Transverse colon (tissue), 4 donors: ENCODE measurements around the gene OTULIN. TPM values are rescaled to one million over a fixed set of nuclear protein-coding genes. Genes with fewer than 3 reads are reported as not detected.

ENCODE experiments used
- DNase-seq: peaks from one replicate; pipeline ENCODE4 v3.0.0-alpha.2; 2019
- H3K27ac ChIP-seq, 4 donors: fragments of 200-600 bp; sonication (generic); 2 replicates each; pipeline ENCODE4 v1.5.1; 2016 to 2018; ENCODE audit warnings: inconsistent platforms in 4 of 4
- H3K27me3 ChIP-seq: fragments of 200-600 bp; sonication (generic); 2 replicates; pipeline ENCODE4 v1.5.1; 2017; ENCODE audit warnings: inconsistent platforms
- H3K36me3 ChIP-seq, 4 donors: fragments of 200-600 bp; sonication (generic); 2 replicates each; pipeline ENCODE4 v1.5.1; 2017 to 2019; ENCODE audit warnings: inconsistent platforms in 4 of 4
- H3K4me1 ChIP-seq, 4 donors: fragments of 200-600 bp; sonication (generic); 2 replicates each; pipeline ENCODE4 v1.5.1; 2017 to 2020; ENCODE audit warnings: inconsistent platforms in 4 of 4
- H3K4me3 ChIP-seq, 4 donors: fragments of 200-600 bp; sonication (generic); 1 replicate in 1 of 4; 2 replicates in 3 of 4; pipeline versions ENCODE4 v1.5.1 to v1.6.1; 2017 to 2019; ENCODE audit warnings: inconsistent platforms in 4 of 4
- H3K9me3 ChIP-seq, 2 donors: fragments of 200-600 bp; sonication (generic); 2 replicates each; pipeline ENCODE4 v1.5.1; 2017 to 2019; ENCODE audit warnings: inconsistent platforms in 2 of 2
- EP300 ChIP-seq: sonication (generic); formaldehyde crosslinking; IDR thresholded peaks from one replicate; pipeline ENCODE4 v1.6.1; 2017; ENCODE audit warnings: antibody characterized with exemption, low read depth
- POLR2A ChIP-seq: fragments of 450-650 bp; IDR thresholded peaks from one replicate; pipeline ENCODE4 v1.6.1; 2016; ENCODE audit warnings: antibody characterized with exemption, mild to moderate bottlenecking, moderate library complexity
- POLR2AphosphoS5 ChIP-seq, 3 donors: sonication (generic); formaldehyde crosslinking; IDR thresholded peaks; one replicate each; pipeline ENCODE4 v1.6.1; 2016; ENCODE audit warnings: antibody characterized with exemption in 3 of 3
- WGBS, 2 donors: methylation state at CpG; one replicate each; pipeline ENCODE4 v1.1.5; 2018; ENCODE audit warnings: low coverage in 1 of 2; 5-methylcytosine and 5-hydroxymethylcytosine counted together
- in situ Hi-C, 4 donors: fragments of 200-750 bp; cut with MboI; loops; one replicate each; pipeline versions ENCODE4 v1.15.0 to v1.15.1; 2017; ENCODE audit warnings: low sequenced_read_pairs in 3 of 4, low pct_ligation_motif_present in 1 of 4, low pct_unique_long_range_greater_than_20kb in 1 of 4
- intact Hi-C: fragments of 100-400 bp; cut with DNase I; formaldehyde crosslinking; loops from one replicate; pipeline ENCODE4 v1.15.1; 2023; ENCODE audit warnings: low total_unique reads
- total RNA-seq, 4 donors: library from RNA; depleted of rRNA; stranded (reverse); fragments of >200 nt; gene quantifications; one replicate each; pipeline ENCODE4 v1.1.0, GENCODE V29; 2016
- TF ChIP-seq, protein P1 (sequence below), 5 experiments: fragments of 200-600 bp in 3 of 5; fragments of 450-650 bp in 2 of 5; sonication (generic) in 3 of 5; IDR thresholded peaks; 1 replicate in 2 of 5; 2 replicates in 3 of 5; pipeline ENCODE4 v1.5.1; 2016 to 2017; ENCODE audit warnings: antibody characterized with exemption in 5 of 5, inconsistent platforms in 3 of 5, mild to moderate bottlenecking in 2 of 5, moderate library complexity in 1 of 5

Gene OTULIN
- total RNA-seq, 4 donors from 2014 or later: 34.8 to 52.4 (median 40.4) TPM

- intact Hi-C loops: no loop called here
- peaks cover 0 to 4% (median 0%) of the 10 kb centered on the region in 4 donors for H3K4me1 ChIP-seq
- H3K27ac ChIP-seq: no peak overlapping the region
- H3K27me3 ChIP-seq: no peaks in the 10 kb centered on the region
- peaks cover 0 to 23% (median 2%) of the 10 kb centered on the region in 4 donors for H3K36me3 ChIP-seq
- H3K4me3 ChIP-seq: no peak overlapping the region
- H3K9me3 ChIP-seq: no peaks in the 10 kb centered on the region
- 72% methylated on average over 1 of the region's 1 CpG; no CpG with 5 or more reads in 1 of the 2 donors for WGBS, 2 donors
- TF ChIP-seq POLR2A (no peak), EP300 (no peak), POLR2AphosphoS5 (IDR thresholded peaks at IDR 0.05) (no peak)
- TF ChIP-seq, protein P1, sequence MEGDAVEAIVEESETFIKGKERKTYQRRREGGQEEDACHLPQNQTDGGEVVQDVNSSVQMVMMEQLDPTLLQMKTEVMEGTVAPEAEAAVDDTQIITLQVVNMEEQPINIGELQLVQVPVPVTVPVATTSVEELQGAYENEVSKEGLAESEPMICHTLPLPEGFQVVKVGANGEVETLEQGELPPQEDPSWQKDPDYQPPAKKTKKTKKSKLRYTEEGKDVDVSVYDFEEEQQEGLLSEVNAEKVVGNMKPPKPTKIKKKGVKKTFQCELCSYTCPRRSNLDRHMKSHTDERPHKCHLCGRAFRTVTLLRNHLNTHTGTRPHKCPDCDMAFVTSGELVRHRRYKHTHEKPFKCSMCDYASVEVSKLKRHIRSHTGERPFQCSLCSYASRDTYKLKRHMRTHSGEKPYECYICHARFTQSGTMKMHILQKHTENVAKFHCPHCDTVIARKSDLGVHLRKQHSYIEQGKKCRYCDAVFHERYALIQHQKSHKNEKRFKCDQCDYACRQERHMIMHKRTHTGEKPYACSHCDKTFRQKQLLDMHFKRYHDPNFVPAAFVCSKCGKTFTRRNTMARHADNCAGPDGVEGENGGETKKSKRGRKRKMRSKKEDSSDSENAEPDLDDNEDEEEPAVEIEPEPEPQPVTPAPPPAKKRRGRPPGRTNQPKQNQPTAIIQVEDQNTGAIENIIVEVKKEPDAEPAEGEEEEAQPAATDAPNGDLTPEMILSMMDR (IDR thresholded peaks at IDR 0.05): no peak
- in situ Hi-C loops: no loop called here
- no peak for DNase-seq
Observed at GRCh38 chr5:14696057-14696456, 31.5 kb downstream of the OTULIN start.

DNA sequence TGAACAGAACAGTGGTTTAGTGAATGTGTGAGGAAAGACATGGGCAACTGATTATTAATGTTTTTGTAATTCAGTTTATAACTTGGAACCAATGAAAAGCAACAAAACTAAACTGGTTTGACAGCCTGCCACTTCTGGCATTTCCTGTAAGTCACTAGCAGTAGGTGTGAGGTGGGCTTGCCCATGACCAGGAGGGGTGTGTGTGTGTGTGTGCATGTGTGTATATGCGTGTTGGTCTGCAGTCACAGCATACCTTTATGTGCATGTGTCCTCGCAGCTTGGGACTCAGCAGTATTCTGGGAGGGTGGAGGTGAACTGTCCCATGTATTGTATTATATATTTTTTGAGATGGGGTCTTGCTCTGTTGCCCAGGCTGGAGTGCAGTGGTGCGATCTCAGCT lies 32.3 kb downstream of the OTULIN start:
- TF ChIP-seq EP300 (no peak), POLR2AphosphoS5 (IDR thresholded peaks at IDR 0.05) (no peak), POLR2A (no peak)
- TF ChIP-seq, protein P1 (IDR thresholded peaks at IDR 0.05): no peak
- intact Hi-C loops: no loop called here
- 96% methylated on average over 3 of the region's 3 CpGs; no CpG with 5 or more reads in 1 of the 2 donors for WGBS, 2 donors
- Histone ChIP-seq H3K27me3 (no peaks in the 10 kb centered on the region), H3K36me3 (peaks cover 0 to 16% (median 0%) of the 10 kb centered on the region in 4 donors), H3K4me3 (no peak overlapping the region), H3K9me3 (no peaks in the 10 kb centered on the region), H3K27ac (no peak overlapping the region), H3K4me1 (peaks cover 0 to 6% (median 0%) of the 10 kb centered on the region in 4 donors)
- in situ Hi-C loops: no loop called here
- no peak for DNase-seq

DNA sequence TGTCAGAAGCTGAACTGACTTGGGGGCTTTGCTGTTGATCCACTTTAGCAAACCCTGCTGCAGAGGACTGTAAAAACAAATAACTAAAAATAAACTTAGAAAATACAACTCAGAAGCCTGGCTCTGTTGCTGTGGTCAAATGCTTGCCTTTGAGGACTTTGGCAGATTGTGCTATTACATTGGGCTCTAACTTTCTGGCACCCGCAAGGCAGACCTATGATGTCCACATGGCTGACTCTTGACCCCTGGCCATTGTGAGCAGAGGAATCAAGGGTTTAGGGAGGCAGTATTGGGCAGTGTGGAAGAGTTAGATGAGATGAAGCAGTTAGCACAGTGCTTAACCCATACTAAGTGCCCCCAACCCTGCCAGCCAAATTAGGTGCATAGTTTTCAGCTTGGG lies 34.0 kb downstream of the OTULIN start:
- in situ Hi-C loops: no loop called here
- H3K27me3 ChIP-seq: no peaks in the 10 kb centered on the region
- no peak overlapping the region for H3K27ac ChIP-seq
- intact Hi-C loops: no loop called here
- H3K4me3 ChIP-seq: no peak overlapping the region
- H3K36me3 ChIP-seq: peaks cover 0 to 8% (median 0%) of the 10 kb centered on the region in 4 donors
- peaks cover 0 to 6% (median 0%) of the 10 kb centered on the region in 4 donors for H3K4me1 ChIP-seq
- TF ChIP-seq, protein P1 (IDR thresholded peaks at IDR 0.05): no peak
- TF ChIP-seq EP300: no peak
- no peak for TF ChIP-seq POLR2A
- TF ChIP-seq POLR2AphosphoS5 (IDR thresholded peaks at IDR 0.05): no peak
- no peak for DNase-seq
- WGBS, 2 donors: 90% methylated on average over 1 of the region's 1 CpG; no CpG with 5 or more reads in 1 of the 2 donors
- H3K9me3 ChIP-seq: no peaks in the 10 kb centered on the region

DNA sequence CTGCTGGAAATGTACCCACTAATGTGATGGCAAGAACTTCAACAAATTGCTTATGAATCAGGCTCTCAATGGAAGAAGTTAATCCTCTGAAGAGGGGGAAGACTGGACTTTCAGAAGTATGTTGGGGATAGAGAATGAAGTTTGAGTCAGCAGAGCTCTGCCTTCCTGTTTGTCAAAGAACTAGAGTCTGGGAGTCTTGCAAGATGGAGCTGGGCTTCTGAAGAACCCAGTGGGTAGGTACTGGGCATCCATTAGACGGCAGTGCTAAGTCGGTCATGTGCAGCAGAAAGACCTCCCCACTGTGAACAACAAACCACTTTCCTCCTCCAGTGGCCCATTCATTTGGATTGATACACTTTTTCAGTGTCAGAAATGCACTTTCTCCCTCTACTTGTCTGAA lies 34.6 kb downstream of the OTULIN start:
- WGBS, 2 donors: 100% methylated on average over 2 of the region's 2 CpGs
- no peaks in the 10 kb centered on the region for H3K9me3 ChIP-seq
- no peak overlapping the region for H3K27ac ChIP-seq
- intact Hi-C loops: no loop called here
- in situ Hi-C loops: no loop called here
- peaks cover 0 to under 1% (median 0%) of the 10 kb centered on the region in 4 donors for H3K36me3 ChIP-seq
- H3K4me3 ChIP-seq: no peak overlapping the region
- TF ChIP-seq EP300: no peak
- TF ChIP-seq POLR2A: no peak
- no peak for TF ChIP-seq POLR2AphosphoS5 (IDR thresholded peaks at IDR 0.05)
- TF ChIP-seq, protein P1 (IDR thresholded peaks at IDR 0.05): no peak
- DNase-seq: no peak
- peaks cover 0 to 6% (median 0%) of the 10 kb centered on the region in 4 donors for H3K4me1 ChIP-seq
- no peaks in the 10 kb centered on the region for H3K27me3 ChIP-seq
